B cell (primary cell): ENCODE results near the gene PIK3C3. TPM values are rescaled to one million over a fixed set of nuclear protein-coding genes. Genes with fewer than 3 reads are reported as not detected.

Experiments
- ATAC-seq: fragments of 200-7000 bp; cut with Tn5 transposase; one replicate; pipeline ENCODE4 v1.10.0; 2021; ENCODE audit warnings: low read depth, mild to moderate bottlenecking, moderate number of reproducible peaks, moderate library complexity
- CTCF ChIA-PET: fragments of 350-600 bp; sonication (Branson Sonifier 250); formaldehyde crosslinking; loops from one replicate; lab custom pipeline; 2021; ENCODE audit warnings: antibody characterized with exemption, inconsistent platforms; lab: Charles Lee
- POLR2A ChIA-PET: fragments of 350-600 bp; sonication (Branson Sonifier 250); formaldehyde crosslinking; loops from one replicate; lab custom pipeline; 2021; ENCODE audit warnings: antibody characterized with exemption; lab: Charles Lee
- DNase-seq: peaks from one replicate; pipeline ENCODE4 v3.0.0; 2013
- H2AFZ ChIP-seq: 2 replicates; pipeline ENCODE4 v1.6.1; 2012; ENCODE audit warnings: mild to moderate bottlenecking, low read depth, low read length; ENCODE audit not compliant: insufficient read depth, poor library complexity, severe bottlenecking
- H3K27ac ChIP-seq, 2 donors: 1 replicate in 1 of 2; 2 replicates in 1 of 2; pipeline ENCODE4 v1.5.1; 2012 to 2013; ENCODE audit warnings: low read length in 2 of 2, mild to moderate bottlenecking in 2 of 2, moderate library complexity in 1 of 2
- H3K27me3 ChIP-seq, 4 experiments: fragments of 200-600 bp in 1 of 4; sonication (generic) in 1 of 4; replicated peaks in 1 of 4; 1 replicate in 2 of 4; 2 replicates in 2 of 4; pipeline versions ENCODE4 v1.6.1 to v1.7.0; 2013 to 2016; ENCODE audit warnings: low read length in 3 of 4, mild to moderate bottlenecking in 2 of 4, mixed read lengths in 1 of 4, moderate library complexity in 1 of 4; ENCODE audit not compliant: insufficient read depth in 4 of 4, control insufficient read depth in 3 of 4; ENCODE audit errors: control extremely low read depth in 1 of 4
- H3K36me3 ChIP-seq, 2 experiments: replicated peaks in 1 of 2; 1 replicate in 1 of 2; 2 replicates in 1 of 2; pipeline versions ENCODE4 v1.6.1 to v1.7.1; 2013; ENCODE audit warnings: low read length in 1 of 2; ENCODE audit not compliant: insufficient read depth in 2 of 2, control insufficient read depth in 1 of 2; ENCODE audit errors: control extremely low read depth in 1 of 2, extremely low read depth in 1 of 2
- H3K4me1 ChIP-seq, 2 donors: fragments of 200-600 bp in 1 of 2; sonication (generic) in 1 of 2; 1 replicate in 1 of 2; 2 replicates in 1 of 2; pipeline versions ENCODE4 v1.5.1 to v1.6.1; 2013 to 2017; ENCODE audit warnings: low read length in 2 of 2; ENCODE audit not compliant: control insufficient read depth in 2 of 2, insufficient read depth in 2 of 2
- H3K4me2 ChIP-seq: replicated peaks from 2 replicates; pipeline ENCODE3; 2012; ENCODE audit warnings: mild to moderate bottlenecking, low read depth, low read length; ENCODE audit not compliant: poor library complexity, severe bottlenecking
- H3K4me3 ChIP-seq, 5 experiments: fragments of 200-600 bp in 1 of 5; sonication (generic) in 1 of 5; 1 replicate in 3 of 5; 2 replicates in 2 of 5; pipeline versions ENCODE4 v1.5.1 to v1.7.0; 2011 to 2016; ENCODE audit warnings: low read length in 4 of 5, mild to moderate bottlenecking in 4 of 5, low read depth in 2 of 5, control low read depth in 1 of 5, moderate library complexity in 1 of 5; ENCODE audit not compliant: insufficient read depth in 1 of 5; ENCODE audit errors: control extremely low read depth in 1 of 5, extremely low read depth in 1 of 5
- H3K79me2 ChIP-seq: fragments of 200-600 bp; sonication (generic); one replicate; pipeline ENCODE4 v1.6.0; 2016; ENCODE audit warnings: low read length; ENCODE audit not compliant: control insufficient read depth, insufficient read depth
- H3K9ac ChIP-seq: fragments of 200-600 bp; sonication (generic); 2 replicates; pipeline ENCODE4 v1.6.1; 2017; ENCODE audit warnings: mild to moderate bottlenecking, low read length, moderate library complexity
- H3K9me3 ChIP-seq, 3 donors: one replicate each; pipeline versions ENCODE4 v1.6.1 to v1.7.1; 2013; ENCODE audit warnings: low read length in 2 of 3; ENCODE audit not compliant: control insufficient read depth in 2 of 3, insufficient read depth in 1 of 3; ENCODE audit errors: control extremely low read depth in 1 of 3
- H4K20me1 ChIP-seq: 2 replicates; pipeline ENCODE4 v1.6.0; 2012; ENCODE audit warnings: mild to moderate bottlenecking, low read length; ENCODE audit not compliant: insufficient read depth, control insufficient read depth, poor library complexity, severe bottlenecking
- H3K27ac Mint-ChIP-seq: one replicate; pipeline ENCODE4 v1.8.0; 2021; ENCODE audit warnings: mixed read lengths
- H3K27me3 Mint-ChIP-seq: one replicate; pipeline ENCODE4 v1.8.0; 2021; ENCODE audit warnings: mixed read lengths
- H3K4me1 Mint-ChIP-seq: one replicate; pipeline ENCODE4 v1.8.0; 2021; ENCODE audit warnings: mixed read lengths
- H3K4me3 Mint-ChIP-seq: one replicate; pipeline ENCODE4 v1.8.0; 2021; ENCODE audit warnings: mixed read lengths
- H3K9me3 Mint-ChIP-seq: one replicate; pipeline ENCODE4 v1.8.0; 2022; ENCODE audit warnings: mixed read lengths; ENCODE audit not compliant: insufficient read depth
- CTCF ChIP-seq: fragments of 200-600 bp; IDR thresholded peaks from one replicate; pipeline ENCODE4 v1.8.0; 2022; ENCODE audit warnings: antibody characterized with exemption, mild to moderate bottlenecking
- EZH2 ChIP-seq: IDR thresholded peaks from 2 replicates; pipeline ENCODE4 v1.6.1; 2012; ENCODE audit warnings: borderline replicate concordance, low read depth, mild to moderate bottlenecking, moderate library complexity, low read length; ENCODE audit not compliant: insufficient read depth, poor library complexity, severe bottlenecking
- WGBS: methylation state at CpG from one replicate; pipeline ENCODE4 v1.1.5; 2013; ENCODE audit warnings: missing lambda C conversion rate; ENCODE audit not compliant: insufficient coverage; 5-methylcytosine and 5-hydroxymethylcytosine counted together
- intact Hi-C: fragments of 100-400 bp; cut with micrococcal nuclease; formaldehyde crosslinking; loops from one replicate; pipeline ENCODE4 v1.10.0; 2022
- polyA plus RNA-seq: library from polyadenylated mRNA; depleted of rRNA; stranded (reverse); fragments of >200 nt; gene quantifications from 2 replicates; pipeline ENCODE4 v1.2.3, GENCODE V29; 2012
- total RNA-seq, 2 donors: library from RNA; stranded (reverse); fragments of 120-200 nt in 1 of 2; gene quantifications; 1 replicate in 1 of 2; 2 replicates in 1 of 2; pipeline versions ENCODE4 v1.2.3 to v1.2.4, GENCODE V29; 2013 to 2022

Gene PIK3C3
- total and polyA plus RNA-seq, 2 donors (not counting 1 experiment from before 2014, with no cell fraction given): 13.3 to 87.9 TPM

GRCh38 chr18:41905786-41906527 is 49.1 kb upstream of the PIK3C3 start:
- DNase-seq: no peak
- no peak overlapping the region for H3K9ac ChIP-seq
- H2AFZ ChIP-seq: no peak overlapping the region
- H3K9me3 ChIP-seq: no peaks in the 10 kb centered on the region
- no peaks in the 10 kb centered on the region for H3K36me3 ChIP-seq
- H3K4me2 ChIP-seq: no peak overlapping the region
- Mint-ChIP-seq H3K27me3 (peaks cover 11% of the 10 kb centered on the region), H3K27ac (no peak overlapping the region), H3K4me3 (no peak overlapping the region), H3K9me3 (no peaks in the 10 kb centered on the region), H3K4me1 (peaks cover 4% of the 10 kb centered on the region)
- no peak for TF ChIP-seq EZH2
- no peak for TF ChIP-seq CTCF
- ChIA-PET POLR2A (no interaction called here), CTCF (interaction anchor here (1.4 to 3.6 kb wide), 2 partner anchors 13 to 14 kb away, joined by 4 to 22 read pairs; no protein-coding TSS in a partner anchor)
- intact Hi-C loops: no loop called here
- WGBS: 71% methylated on average over 1 of the region's 1 CpG
- H3K27ac ChIP-seq: no peak overlapping the region
- H3K4me1 ChIP-seq: no peaks in the 10 kb centered on the region
- no peaks in the 10 kb centered on the region for H3K27me3 ChIP-seq
- H3K4me3 ChIP-seq: no peak overlapping the region
- H3K79me2 ChIP-seq: no peaks in the 10 kb centered on the region
- H4K20me1 ChIP-seq: no peaks in the 10 kb centered on the region
- no peak for ATAC-seq

- Mint-ChIP-seq H3K27me3 (peaks cover 11% of the 10 kb centered on the region), H3K9me3 (no peaks in the 10 kb centered on the region), H3K4me1 (peaks cover 4% of the 10 kb centered on the region), H3K4me3 (no peak overlapping the region), H3K27ac (no peak overlapping the region)
- no peaks in the 10 kb centered on the region for H4K20me1 ChIP-seq
- no peaks in the 10 kb centered on the region for H3K79me2 ChIP-seq
- H3K4me3 ChIP-seq: no peak overlapping the region
- H2AFZ ChIP-seq: peak overlapping the region; percentile 30
- H3K9me3 ChIP-seq: no peaks in the 10 kb centered on the region
- no peaks in the 10 kb centered on the region for H3K4me1 ChIP-seq
- peak; percentile 36 for ATAC-seq
- H3K27me3 ChIP-seq: no peaks in the 10 kb centered on the region
- WGBS: no CpG with 5 or more reads among the region's 6 CpGs
- TF ChIP-seq CTCF (peak; percentile 87), EZH2 (no peak)
- no peaks in the 10 kb centered on the region for H3K36me3 ChIP-seq
- no peak overlapping the region for H3K4me2 ChIP-seq
- ChIA-PET CTCF (no interaction called here), POLR2A (no interaction called here)
- no peak overlapping the region for H3K9ac ChIP-seq
- H3K27ac ChIP-seq: no peak overlapping the region
- peak; percentile 49 for DNase-seq
- intact Hi-C loops: no loop called here
These were observed 48.4 kb upstream of the PIK3C3 start for GRCh38 chr18:41906528-41907146.
